DMS53 treated with DMSO at 0.1 percent for 48 hours (cell line): ENCODE results near the gene ITPK1.

Experiments
- DNase-seq: peaks from one replicate; lab custom pipeline; 2025; ENCODE audit not compliant: unreplicated experiment; lab: John Stamatoyannopoulos, UW

The ITPK1 gene

GRCh38 chr14:93030761-93031160 lies 85.0 kb downstream of the ITPK1 start:
- DNase-seq = no peak

- no peak for DNase-seq
Measured at GRCh38 chr14:93029911-93030508, 85.7 kb downstream of the ITPK1 start.

GRCh38 chr14:93029417-93029816 lies 86.3 kb downstream of the ITPK1 start:
- no peak for DNase-seq

GRCh38 chr14:93028724-93029076 lies 87.0 kb downstream of the ITPK1 start:
- no peak for DNase-seq

GRCh38 chr14:93027810-93028723 lies 87.7 kb downstream of the ITPK1 start:
- DNase-seq = no peak

GRCh38 chr14:93026339-93026738 lies 89.4 kb downstream of the ITPK1 start:
- DNase-seq = no peak

GRCh38 chr14:93025055-93025454 lies 90.7 kb downstream of the ITPK1 start:
- DNase-seq = no peak

- no peak for DNase-seq
Measured at GRCh38 chr14:93024493-93024892, 91.2 kb downstream of the ITPK1 start.

GRCh38 chr14:93023802-93024434 lies 91.8 kb downstream of the ITPK1 start:
- DNase-seq = no peak

GRCh38 chr14:93023039-93023438 lies 92.7 kb downstream of the ITPK1 start:
- DNase-seq = no peak

GRCh38 chr14:93019970-93020369 lies 95.8 kb downstream of the ITPK1 start:
- DNase-seq = no peak

- no peak for DNase-seq
Measured at GRCh38 chr14:93019367-93019843, 96.3 kb downstream of the ITPK1 start.

- no peak for DNase-seq
Measured at GRCh38 chr14:93018366-93018765, 97.4 kb downstream of the ITPK1 start.

- no peak for DNase-seq
Measured at GRCh38 chr14:93017898-93018297, 97.8 kb downstream of the ITPK1 start.

GRCh38 chr14:93017301-93017797 lies 98.4 kb downstream of the ITPK1 start:
- DNase-seq = no peak

- DNase-seq = no peak
Measured at GRCh38 chr14:93016275-93016845, 99.4 kb downstream of the ITPK1 start.

- no peak for DNase-seq
Measured at GRCh38 chr14:93015505-93015904, 100.2 kb downstream of the ITPK1 start.

- no peak for DNase-seq
Measured at GRCh38 chr14:93015064-93015463, 100.7 kb downstream of the ITPK1 start.

GRCh38 chr14:93014058-93015023 lies 101.4 kb downstream of the ITPK1 start:
- no peak for DNase-seq
